Measurements from ENCODE around the gene COMMD9. TPM values are rescaled to one million over a fixed set of nuclear protein-coding genes. Genes with fewer than 3 reads are reported as not detected.

Gene COMMD9
- total and polyA plus RNA-seq, 4 donors, result 50.1 to 152 (median 121) TPM

- Histone ChIP-seq H3K4me1 (ENCODE audit: control insufficient read depth, insufficient read depth, low read length) (peaks cover 18% of the 10 kb centered on the region), H3K9me3 (ENCODE audit: control insufficient read depth, insufficient read depth, low read length) (peaks cover 5% of the 10 kb centered on the region), H3K36me3 (ENCODE audit: control insufficient read depth, insufficient read depth, low read length) (peaks cover 12% of the 10 kb centered on the region), H3K4me3 (ENCODE audit: low read depth, low read length) (no peak overlapping the region), H3K27ac (ENCODE audit: low read depth, low read length) (peak overlapping the region; percentile 70), H3K27me3 (ENCODE audit: control insufficient read depth, insufficient read depth, low read length) (no peaks in the 10 kb centered on the region)
- WGBS (ENCODE audit: insufficient coverage), result 15% methylated on average over 10 of the region's 13 CpGs
- DNase-seq (ENCODE audit: low read depth in 4 of 6, low spot score in 6 of 6), result peak in 5 of 6 donors; percentile 43 to 90 (median 55)
Observed at GRCh38 chr11:36278531-36279282, 10.5 kb downstream of the COMMD9 start.

- H3K36me3 ChIP-seq (ENCODE audit: control insufficient read depth, insufficient read depth, low read length), result peaks cover 28% of the 10 kb centered on the region
- no peak overlapping the region for H3K4me3 ChIP-seq (ENCODE audit: low read depth, low read length)
- no peak overlapping the region for H3K27ac ChIP-seq (ENCODE audit: low read depth, low read length)
- no peaks in the 10 kb centered on the region for H3K9me3 ChIP-seq (ENCODE audit: control insufficient read depth, insufficient read depth, low read length)
- no peaks in the 10 kb centered on the region for H3K27me3 ChIP-seq (ENCODE audit: control insufficient read depth, insufficient read depth, low read length)
- peak in 1 of 6 donors; percentile 77 for DNase-seq (ENCODE audit: low read depth in 4 of 6, low spot score in 6 of 6)
- WGBS (ENCODE audit: insufficient coverage), result 39% methylated on average over 6 of the region's 7 CpGs
- peaks cover 13% of the 10 kb centered on the region for H3K4me1 ChIP-seq (ENCODE audit: control insufficient read depth, insufficient read depth, low read length)
Observed at GRCh38 chr11:36274414-36274813, 14.8 kb downstream of the COMMD9 start.

GRCh38 chr11:36273110-36273509 is 16.1 kb downstream of the COMMD9 start:
- Histone ChIP-seq H3K4me3 (ENCODE audit: low read depth, low read length) (no peak overlapping the region), H3K27me3 (ENCODE audit: control insufficient read depth, insufficient read depth, low read length) (no peaks in the 10 kb centered on the region), H3K36me3 (ENCODE audit: control insufficient read depth, insufficient read depth, low read length) (peaks cover 28% of the 10 kb centered on the region), H3K27ac (ENCODE audit: low read depth, low read length) (no peak overlapping the region), H3K9me3 (ENCODE audit: control insufficient read depth, insufficient read depth, low read length) (no peaks in the 10 kb centered on the region), H3K4me1 (ENCODE audit: control insufficient read depth, insufficient read depth, low read length) (peaks cover 3% of the 10 kb centered on the region)
- DNase-seq (ENCODE audit: low read depth in 4 of 6, low spot score in 6 of 6), result peak in 2 of 6 donors; percentile 71 to 79
- 39% methylated on average over 3 of the region's 3 CpGs for WGBS (ENCODE audit: insufficient coverage)

- Histone ChIP-seq H3K9me3 (ENCODE audit: control insufficient read depth, insufficient read depth, low read length) (no peaks in the 10 kb centered on the region), H3K4me3 (ENCODE audit: low read depth, low read length) (no peak overlapping the region), H3K4me1 (ENCODE audit: control insufficient read depth, insufficient read depth, low read length) (peaks cover 3% of the 10 kb centered on the region), H3K27me3 (ENCODE audit: control insufficient read depth, insufficient read depth, low read length) (no peaks in the 10 kb centered on the region), H3K27ac (ENCODE audit: low read depth, low read length) (no peak overlapping the region), H3K36me3 (ENCODE audit: control insufficient read depth, insufficient read depth, low read length) (peaks cover 28% of the 10 kb centered on the region)
- DNase-seq (ENCODE audit: low read depth in 4 of 6, low spot score in 6 of 6), result no peak
- WGBS (ENCODE audit: insufficient coverage), result 64% methylated on average over 1 of the region's 5 CpGs
Observed at GRCh38 chr11:36271794-36272407, 17.3 kb downstream of the COMMD9 start.

GRCh38 chr11:36270701-36271100 is 18.5 kb downstream of the COMMD9 start:
- Histone ChIP-seq H3K9me3 (ENCODE audit: control insufficient read depth, insufficient read depth, low read length) (no peaks in the 10 kb centered on the region), H3K4me1 (ENCODE audit: control insufficient read depth, insufficient read depth, low read length) (peaks cover 11% of the 10 kb centered on the region), H3K27ac (ENCODE audit: low read depth, low read length) (no peak overlapping the region), H3K36me3 (ENCODE audit: control insufficient read depth, insufficient read depth, low read length) (peaks cover 24% of the 10 kb centered on the region), H3K27me3 (ENCODE audit: control insufficient read depth, insufficient read depth, low read length) (no peaks in the 10 kb centered on the region), H3K4me3 (ENCODE audit: low read depth, low read length) (no peak overlapping the region)
- WGBS (ENCODE audit: insufficient coverage), result 90% methylated on average over 3 of the region's 9 CpGs
- DNase-seq (ENCODE audit: low read depth in 4 of 6, low spot score in 6 of 6), result no peak

GRCh38 chr11:36268337-36268985 is 20.8 kb downstream of the COMMD9 start:
- H3K9me3 ChIP-seq (ENCODE audit: control insufficient read depth, insufficient read depth, low read length), result no peaks in the 10 kb centered on the region
- DNase-seq (ENCODE audit: low read depth in 4 of 6, low spot score in 6 of 6), result peak in 1 of 6 donors; percentile 34
- no peak overlapping the region for H3K4me3 ChIP-seq (ENCODE audit: low read depth, low read length)
- 51% methylated on average over 7 of the region's 8 CpGs for WGBS (ENCODE audit: insufficient coverage)
- no peaks in the 10 kb centered on the region for H3K27me3 ChIP-seq (ENCODE audit: control insufficient read depth, insufficient read depth, low read length)
- peaks cover 16% of the 10 kb centered on the region for H3K36me3 ChIP-seq (ENCODE audit: control insufficient read depth, insufficient read depth, low read length)
- H3K27ac ChIP-seq (ENCODE audit: low read depth, low read length), result no peak overlapping the region
- H3K4me1 ChIP-seq (ENCODE audit: control insufficient read depth, insufficient read depth, low read length), result peaks cover 9% of the 10 kb centered on the region

- Histone ChIP-seq H3K27ac (ENCODE audit: low read depth, low read length) (no peak overlapping the region), H3K4me3 (ENCODE audit: low read depth, low read length) (no peak overlapping the region), H3K36me3 (ENCODE audit: control insufficient read depth, insufficient read depth, low read length) (peaks cover 9% of the 10 kb centered on the region), H3K4me1 (ENCODE audit: control insufficient read depth, insufficient read depth, low read length) (peaks cover 9% of the 10 kb centered on the region), H3K9me3 (ENCODE audit: control insufficient read depth, insufficient read depth, low read length) (no peaks in the 10 kb centered on the region), H3K27me3 (ENCODE audit: control insufficient read depth, insufficient read depth, low read length) (no peaks in the 10 kb centered on the region)
- 52% methylated on average over 3 of the region's 5 CpGs for WGBS (ENCODE audit: insufficient coverage)
- DNase-seq (ENCODE audit: low read depth in 4 of 6, low spot score in 6 of 6), result peak in 1 of 6 donors; percentile 17
Observed at GRCh38 chr11:36266767-36267166, 22.5 kb downstream of the COMMD9 start.

- H3K27ac ChIP-seq (ENCODE audit: low read depth, low read length), result no peak overlapping the region
- no peaks in the 10 kb centered on the region for H3K27me3 ChIP-seq (ENCODE audit: control insufficient read depth, insufficient read depth, low read length)
- peak in 2 of 6 donors; percentile 77 to 93 for DNase-seq (ENCODE audit: low read depth in 4 of 6, low spot score in 6 of 6)
- no peak overlapping the region for H3K4me3 ChIP-seq (ENCODE audit: low read depth, low read length)
- WGBS (ENCODE audit: insufficient coverage), result 47% methylated on average over 9 of the region's 13 CpGs
- peaks cover 4% of the 10 kb centered on the region for H3K36me3 ChIP-seq (ENCODE audit: control insufficient read depth, insufficient read depth, low read length)
- peaks cover 9% of the 10 kb centered on the region for H3K4me1 ChIP-seq (ENCODE audit: control insufficient read depth, insufficient read depth, low read length)
- no peaks in the 10 kb centered on the region for H3K9me3 ChIP-seq (ENCODE audit: control insufficient read depth, insufficient read depth, low read length)
Observed at GRCh38 chr11:36265793-36266628, 23.2 kb downstream of the COMMD9 start.

GRCh38 chr11:36264973-36265344 is 24.3 kb downstream of the COMMD9 start:
- Histone ChIP-seq H3K36me3 (ENCODE audit: control insufficient read depth, insufficient read depth, low read length) (peaks cover 2% of the 10 kb centered on the region), H3K27me3 (ENCODE audit: control insufficient read depth, insufficient read depth, low read length) (no peaks in the 10 kb centered on the region), H3K9me3 (ENCODE audit: control insufficient read depth, insufficient read depth, low read length) (no peaks in the 10 kb centered on the region), H3K27ac (ENCODE audit: low read depth, low read length) (no peak overlapping the region), H3K4me3 (ENCODE audit: low read depth, low read length) (no peak overlapping the region), H3K4me1 (ENCODE audit: control insufficient read depth, insufficient read depth, low read length) (peaks cover 9% of the 10 kb centered on the region)
- no peak for DNase-seq (ENCODE audit: low read depth in 4 of 6, low spot score in 6 of 6)
- WGBS (ENCODE audit: insufficient coverage), result 86% methylated on average over 5 of the region's 5 CpGs
